HG03108 (cell line): Measurements from ENCODE around the gene OTOA.
A peak's percentile ranks its signal among the peaks of the same experiment; 100 is the strongest.
"Not testable (repeated sequence)": the region's sequence is repeated elsewhere in the genome, so short reads cannot be mapped to it uniquely, and the experiment has no call there.

ENCODE experiments used
- ATAC-seq: cut with Tn5 transposase; IDR thresholded peaks from one replicate; pipeline ENCODE4 v1.9.1; 2021; ENCODE audit warnings: moderate library complexity; ENCODE audit not compliant: unreplicated experiment

OTOA gene

GRCh38 chr16:21714369-21714618 is 50.5 kb downstream of the OTOA start:
- ATAC-seq = not testable (repeated sequence)

GRCh38 chr16:21717608-21718007 is 53.8 kb downstream of the OTOA start:
- no peak for ATAC-seq

- no peak for ATAC-seq
These were observed 55.5 kb downstream of the OTOA start for GRCh38 chr16:21719283-21719682.

- no peak for ATAC-seq
These were observed 56.8 kb downstream of the OTOA start for GRCh38 chr16:21720533-21720932.

GRCh38 chr16:21722771-21723455 is 59.1 kb downstream of the OTOA start:
- ATAC-seq = no peak

GRCh38 chr16:21723532-21723931 is 59.8 kb downstream of the OTOA start:
- ATAC-seq = no peak

GRCh38 chr16:21727344-21727743 is 63.6 kb downstream of the OTOA start:
- ATAC-seq = no peak

GRCh38 chr16:21731233-21731632 is 67.5 kb downstream of the OTOA start:
- not testable (repeated sequence) for ATAC-seq

- not testable (repeated sequence) for ATAC-seq
These were observed 76.9 kb downstream of the OTOA start for GRCh38 chr16:21740637-21741036.

GRCh38 chr16:21756192-21757079 is 92.7 kb downstream of the OTOA start:
- not testable (repeated sequence) for ATAC-seq

GRCh38 chr16:21757080-21757671 is 93.4 kb downstream of the OTOA start:
- ATAC-seq = peak; percentile 86

- ATAC-seq = not testable (repeated sequence)
These were observed 104.5 kb downstream of the OTOA start for GRCh38 chr16:21768280-21768679.

- ATAC-seq = not testable (repeated sequence)
These were observed 105.0 kb downstream of the OTOA start for GRCh38 chr16:21768810-21769209.

GRCh38 chr16:21769284-21769683 is 105.5 kb downstream of the OTOA start:
- not testable (repeated sequence) for ATAC-seq

- ATAC-seq = not testable (repeated sequence)
These were observed 106.8 kb downstream of the OTOA start for GRCh38 chr16:21770584-21770983.

- not testable (repeated sequence) for ATAC-seq
These were observed 108.9 kb downstream of the OTOA start for GRCh38 chr16:21772547-21773206.

GRCh38 chr16:21773207-21773553 is 109.4 kb downstream of the OTOA start:
- ATAC-seq = not testable (repeated sequence)

- ATAC-seq = not testable (repeated sequence)
These were observed 116.8 kb downstream of the OTOA start for GRCh38 chr16:21780525-21780924.

GRCh38 chr16:21790506-21790905 is 126.7 kb downstream of the OTOA start:
- not testable (repeated sequence) for ATAC-seq

- not testable (repeated sequence) for ATAC-seq
These were observed 129.5 kb downstream of the OTOA start for GRCh38 chr16:21793310-21793709.

- ATAC-seq = not testable (repeated sequence)
These were observed 134.8 kb downstream of the OTOA start for GRCh38 chr16:21798601-21799000.
